Activated CD4-positive, alpha-beta T cell treated with anti-CD3 and anti-CD28 coated beads for 1 hour (primary cell): ENCODE results near the gene CCDC120.
A peak's percentile ranks its signal among the peaks of the same experiment; 100 is the strongest.

Experiments used
- DNase-seq: peaks from one replicate; pipeline ENCODE4 v3.0.0-alpha.2; 2020

CCDC120 gene

GRCh38 chrX:49058794-49059193 is at the start of gene CCDC120:
CCDC120 (plus strand) TSS chrX:49058999; CDS start chrX:49062042, 3,043 bp downstream.
- no peak for DNase-seq

- no peak for DNase-seq
These were observed 39.7 kb upstream of the CCDC120 start for GRCh38 chrX:49019050-49019449.

GRCh38 chrX:49019599-49020249 is 39.1 kb upstream of the CCDC120 start:
- DNase-seq, result no peak

GRCh38 chrX:49029876-49030275 is 28.9 kb upstream of the CCDC120 start:
- DNase-seq, result no peak

- DNase-seq, result no peak
These were observed 28.5 kb upstream of the CCDC120 start for GRCh38 chrX:49030283-49030682.

GRCh38 chrX:49037883-49038475 is 20.8 kb upstream of the CCDC120 start:
- no peak for DNase-seq

- DNase-seq, result peak; percentile 15
These were observed 19.0 kb upstream of the CCDC120 start for GRCh38 chrX:49039598-49040375.

- DNase-seq, result no peak
These were observed 18.3 kb upstream of the CCDC120 start for GRCh38 chrX:49040376-49040955.

- no peak for DNase-seq
These were observed 16.8 kb upstream of the CCDC120 start for GRCh38 chrX:49041744-49042580.

GRCh38 chrX:49042581-49043219 is 16.1 kb upstream of the CCDC120 start:
- DNase-seq, result no peak

- peak; percentile 92 for DNase-seq
These were observed 15.4 kb upstream of the CCDC120 start, which contains the start of gene TFE3 for GRCh38 chrX:49043220-49043986. TFE3 (minus strand) TSS chrX:49043357; CDS start chrX:49043226, 131 bp downstream.

- DNase-seq, result no peak
These were observed 14.9 kb upstream of the CCDC120 start for GRCh38 chrX:49043987-49044281.

GRCh38 chrX:49053223-49054072 is 5.4 kb upstream of the CCDC120 start:
- peak; percentile 42 for DNase-seq

- no peak for DNase-seq
These were observed 4.6 kb upstream of the CCDC120 start for GRCh38 chrX:49054073-49054762.

GRCh38 chrX:49059201-49059600 is 402 bp downstream of the CCDC120 start:
- DNase-seq, result no peak

- DNase-seq, result no peak
These were observed 884 bp downstream of the CCDC120 start for GRCh38 chrX:49059681-49060085.

- DNase-seq, result no peak
These were observed 2.1 kb downstream of the CCDC120 start for GRCh38 chrX:49060914-49061313.

GRCh38 chrX:49061490-49061889 is 2.7 kb downstream of the CCDC120 start:
- DNase-seq, result no peak

GRCh38 chrX:49061916-49062315 is 3.1 kb downstream of the CCDC120 start:
- DNase-seq, result no peak

GRCh38 chrX:49063715-49064114 is 4.9 kb downstream of the CCDC120 start:
- DNase-seq, result no peak
